T-helper 1 cell (primary cell): ENCODE results near the gene ERI2.

Experiments
- DNase-seq, 5 donors: peaks; one replicate each; pipeline ENCODE4 v3.0.0-alpha.2; 2012 to 2020
- total RNA-seq, 4 donors: gene quantifications; one replicate each; lab custom pipeline; 2026; lab: John Stamatoyannopoulos, UW

ERI2 gene
- total RNA-seq: 1.5 to 4.0 (median 3.1) reads per million in 4 donors

GRCh38 chr16:20806168-20807050 is at the start of gene ERI2, which contains the start of gene REXO5:
Gene ERI2, minus strand, starts transcription at chr16:20806472. Its CDS starts 42 bp downstream, at chr16:20806430.
Gene REXO5, plus strand, starts transcription at chr16:20806527. Its CDS starts 427 bp downstream, at chr16:20806954.
- peak; percentile 52 to 79 (median 60) for DNase-seq

GRCh38 chr16:20854963-20855362 is 48.7 kb upstream of the ERI2 start:
- no peak for DNase-seq

- no peak for DNase-seq
These were observed 47.8 kb upstream of the ERI2 start for GRCh38 chr16:20853981-20854620.

GRCh38 chr16:20853143-20853542 is 46.9 kb upstream of the ERI2 start:
- DNase-seq: no peak

- no peak for DNase-seq
These were observed 45.3 kb upstream of the ERI2 start for GRCh38 chr16:20851601-20852000.

- DNase-seq: no peak
These were observed 44.7 kb upstream of the ERI2 start for GRCh38 chr16:20850981-20851380.

- peak; percentile 14 to 61 (median 32) for DNase-seq
These were observed 43.5 kb upstream of the ERI2 start for GRCh38 chr16:20849589-20850390.

- DNase-seq: no peak
These were observed 41.3 kb upstream of the ERI2 start for GRCh38 chr16:20847550-20847949.

GRCh38 chr16:20846551-20846950 is 40.3 kb upstream of the ERI2 start:
- no peak for DNase-seq

- no peak for DNase-seq
These were observed 39.8 kb upstream of the ERI2 start for GRCh38 chr16:20846030-20846429.

GRCh38 chr16:20844588-20844987 is 38.3 kb upstream of the ERI2 start:
- DNase-seq: peak in 1 of 5 donors; percentile 5

- DNase-seq: no peak
These were observed 37.8 kb upstream of the ERI2 start for GRCh38 chr16:20844054-20844453.

- DNase-seq: no peak
These were observed 33.2 kb upstream of the ERI2 start for GRCh38 chr16:20839504-20839903.

GRCh38 chr16:20838240-20838639 is 32.0 kb upstream of the ERI2 start:
- no peak for DNase-seq

- no peak for DNase-seq
These were observed 26.8 kb upstream of the ERI2 start for GRCh38 chr16:20833086-20833485.

- DNase-seq: no peak
These were observed 24.1 kb upstream of the ERI2 start for GRCh38 chr16:20830372-20830771.

- DNase-seq: no peak
These were observed 23.3 kb upstream of the ERI2 start for GRCh38 chr16:20829536-20829935.

GRCh38 chr16:20826039-20826566 is 19.8 kb upstream of the ERI2 start:
- no peak for DNase-seq

- DNase-seq: peak in 1 of 5 donors; percentile 24
These were observed 16.5 kb upstream of the ERI2 start for GRCh38 chr16:20822521-20823325.

GRCh38 chr16:20821682-20822081 is 15.4 kb upstream of the ERI2 start:
- no peak for DNase-seq

- no peak for DNase-seq
These were observed 12.8 kb upstream of the ERI2 start for GRCh38 chr16:20818929-20819585.
